Cardiac fibroblast (primary cell): Measurements from ENCODE around the gene CAMK2N2.

Experiments used
- DNase-seq, 2 donors: peaks; one replicate each; pipeline versions ENCODE4 v3.0.0 to v3.0.0-alpha.2; 2010; ENCODE audit warnings: low read depth in 2 of 2
- H3K4me3 ChIP-seq, 2 donors: replicated peaks in 1 of 2; 1 replicate in 1 of 2; 2 replicates in 1 of 2; pipeline ENCODE4 v1.5.1; 2011; ENCODE audit warnings: low read depth in 2 of 2, low read length in 2 of 2, mild to moderate bottlenecking in 2 of 2, moderate library complexity in 1 of 2
- CTCF ChIP-seq: IDR thresholded peaks from one replicate; pipeline ENCODE4 v1.5.1; 2011; ENCODE audit warnings: low read depth, mild to moderate bottlenecking, low read length, inconsistent platforms

CAMK2N2 gene

GRCh38 chr3:184227481-184227935 lies 33.8 kb downstream of the CAMK2N2 start:
- no peak overlapping the region for H3K4me3 ChIP-seq
- DNase-seq: peak; percentile 33 to 40

GRCh38 chr3:184223946-184224345 lies 37.4 kb downstream of the CAMK2N2 start:
- TF ChIP-seq CTCF: no peak
- no peak for DNase-seq
- H3K4me3 ChIP-seq: no peak overlapping the region

More at GRCh38 chr3:184227481-184227935, 33.8 kb downstream of the CAMK2N2 start:
- peak; percentile 94 for TF ChIP-seq CTCF

- no peak for TF ChIP-seq CTCF
- no peak overlapping the region for H3K4me3 ChIP-seq
- DNase-seq: peak in 1 of 2 donors; percentile 25
Measured at GRCh38 chr3:184222521-184222920, 38.8 kb downstream of the CAMK2N2 start.

GRCh38 chr3:184218814-184219213 lies 42.5 kb downstream of the CAMK2N2 start:
- no peak for DNase-seq
- H3K4me3 ChIP-seq: no peak overlapping the region
- no peak for TF ChIP-seq CTCF

- no peak for TF ChIP-seq CTCF
- DNase-seq: no peak
- no peak overlapping the region for H3K4me3 ChIP-seq
Measured at GRCh38 chr3:184211718-184212117, 49.6 kb downstream of the CAMK2N2 start.

GRCh38 chr3:184211297-184211696 lies 50.1 kb downstream of the CAMK2N2 start:
- no peak overlapping the region for H3K4me3 ChIP-seq
- TF ChIP-seq CTCF: no peak
- DNase-seq: no peak
